HepG2 (cell line): ENCODE data around the gene RTKN2. TPM values are rescaled to one million over a fixed set of nuclear protein-coding genes. Genes with fewer than 3 reads are reported as not detected.

ENCODE experiments used
- ELF3 ChIP-seq: IDR thresholded peaks from 2 replicates; pipeline ENCODE4 v1.6.1; 2016; ENCODE audit warnings: missing genetic modification reagents, missing compliant biosample characterization
- GATAD2A ChIP-seq: IDR thresholded peaks from 2 replicates; pipeline ENCODE4 v1.6.1; 2016
- MIER3 ChIP-seq: IDR thresholded peaks from 2 replicates; pipeline ENCODE4 v1.6.1; 2016; ENCODE audit warnings: missing compliant biosample characterization, borderline replicate concordance
- SNAI1 ChIP-seq: sonication (generic); formaldehyde crosslinking; IDR thresholded peaks from 2 replicates; pipeline ENCODE4 v1.5.0; 2020; ENCODE audit warnings: mild to moderate bottlenecking, missing genetic modification reagents, borderline replicate concordance
- ZNF703 ChIP-seq: sonication (generic); formaldehyde crosslinking; IDR thresholded peaks from 2 replicates; pipeline ENCODE4 v1.5.1; 2020; ENCODE audit warnings: missing genetic modification reagents, mild to moderate bottlenecking, moderate library complexity, borderline replicate concordance
- ZNF776 ChIP-seq: sonication (generic); formaldehyde crosslinking; IDR thresholded peaks from 2 replicates; pipeline ENCODE4 v1.4.0; 2020; ENCODE audit warnings: mild to moderate bottlenecking, missing genetic modification reagents
- ZNF782 ChIP-seq: sonication (generic); formaldehyde crosslinking; IDR thresholded peaks from 2 replicates; pipeline ENCODE4 v1.4.0; 2020; ENCODE audit warnings: missing genetic modification reagents, mild to moderate bottlenecking, borderline replicate concordance
- ZNF879 ChIP-seq: sonication (generic); formaldehyde crosslinking; IDR thresholded peaks from 2 replicates; pipeline ENCODE4 v1.8.1; 2023; ENCODE audit warnings: missing genetic modification reagents
- polyA plus RNA-seq, 8 experiments: library from polyadenylated mRNA; depleted of rRNA in 3 of 8; stranded (reverse) in 7 of 8; unstranded in 1 of 8; fragments of >200 nt; fragmentation: Illumina TruSeq in 4 of 8; extraction: Trizol in 4 of 8; gene quantifications; 2 replicates each; pipeline versions ENCODE4 v1.2.1 to v1.2.3, GENCODE V29; 2011 to 2016; ENCODE audit warnings: low read depth in 4 of 8, missing spikeins in 1 of 8, mixed read lengths in 1 of 8; ENCODE audit not compliant: insufficient read depth in 1 of 8
- total RNA-seq, 5 experiments: library from RNA; depleted of rRNA; stranded (reverse); fragments of >200 nt; fragmentation: Illumina TruSeq; extraction: Trizol; gene quantifications; 2 replicates each; pipeline ENCODE4 v1.2.3, GENCODE V29; 2016; ENCODE audit warnings: low read depth in 1 of 5
- TF ChIP-seq, protein P1 (sequence below): sonication (generic); formaldehyde crosslinking; IDR thresholded peaks from 2 replicates; pipeline ENCODE4 v1.4.0; 2020; ENCODE audit warnings: missing genetic modification reagents
- TF ChIP-seq, protein P2 (sequence below): sonication (generic); formaldehyde crosslinking; IDR thresholded peaks from 2 replicates; pipeline ENCODE4 v1.5.0; 2020; ENCODE audit warnings: missing genetic modification reagents
- TF ChIP-seq, protein P3 (sequence below): IDR thresholded peaks from 2 replicates; pipeline ENCODE4 v1.6.1; 2016; ENCODE audit warnings: mild to moderate bottlenecking

The RTKN2 gene
- total and polyA plus RNA-seq, 2 of the 13 experiments (the other 11 are each of a cell fraction or from before 2014, with no cell fraction given) = 2.2 to 7.0 TPM

DNA sequence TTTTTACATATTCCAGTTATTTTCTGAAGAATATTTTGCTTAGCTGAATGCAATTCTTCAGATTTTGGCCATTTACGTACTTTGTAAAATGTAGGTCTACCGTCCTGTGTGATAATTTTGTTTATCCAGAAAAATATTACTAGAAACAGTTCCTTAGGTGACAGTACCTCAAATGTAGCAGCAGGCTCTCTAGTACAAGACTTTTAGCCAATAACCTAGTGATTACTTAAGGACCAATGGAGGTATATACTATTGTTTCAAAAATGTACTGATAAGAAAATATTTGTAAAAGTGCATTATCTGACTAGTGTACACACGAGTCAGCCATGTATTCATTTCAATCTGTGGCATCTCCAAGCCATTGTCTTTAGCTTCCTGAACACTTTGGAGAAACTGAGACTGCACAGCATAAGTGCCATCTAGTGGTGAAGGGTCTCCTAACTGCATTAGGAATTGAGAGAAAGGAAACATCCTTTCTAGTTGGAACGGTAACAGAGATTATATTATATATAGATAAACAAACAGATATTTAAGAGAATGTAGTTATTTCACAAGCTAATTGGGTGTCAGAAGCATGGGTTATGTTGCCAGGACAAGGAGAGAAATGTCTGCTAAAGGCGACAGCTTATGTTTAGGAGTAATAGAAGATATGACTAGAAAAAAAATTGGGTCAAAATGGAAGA is 23.7 kb downstream of the RTKN2 start (continued):
- TF ChIP-seq, protein P1, sequence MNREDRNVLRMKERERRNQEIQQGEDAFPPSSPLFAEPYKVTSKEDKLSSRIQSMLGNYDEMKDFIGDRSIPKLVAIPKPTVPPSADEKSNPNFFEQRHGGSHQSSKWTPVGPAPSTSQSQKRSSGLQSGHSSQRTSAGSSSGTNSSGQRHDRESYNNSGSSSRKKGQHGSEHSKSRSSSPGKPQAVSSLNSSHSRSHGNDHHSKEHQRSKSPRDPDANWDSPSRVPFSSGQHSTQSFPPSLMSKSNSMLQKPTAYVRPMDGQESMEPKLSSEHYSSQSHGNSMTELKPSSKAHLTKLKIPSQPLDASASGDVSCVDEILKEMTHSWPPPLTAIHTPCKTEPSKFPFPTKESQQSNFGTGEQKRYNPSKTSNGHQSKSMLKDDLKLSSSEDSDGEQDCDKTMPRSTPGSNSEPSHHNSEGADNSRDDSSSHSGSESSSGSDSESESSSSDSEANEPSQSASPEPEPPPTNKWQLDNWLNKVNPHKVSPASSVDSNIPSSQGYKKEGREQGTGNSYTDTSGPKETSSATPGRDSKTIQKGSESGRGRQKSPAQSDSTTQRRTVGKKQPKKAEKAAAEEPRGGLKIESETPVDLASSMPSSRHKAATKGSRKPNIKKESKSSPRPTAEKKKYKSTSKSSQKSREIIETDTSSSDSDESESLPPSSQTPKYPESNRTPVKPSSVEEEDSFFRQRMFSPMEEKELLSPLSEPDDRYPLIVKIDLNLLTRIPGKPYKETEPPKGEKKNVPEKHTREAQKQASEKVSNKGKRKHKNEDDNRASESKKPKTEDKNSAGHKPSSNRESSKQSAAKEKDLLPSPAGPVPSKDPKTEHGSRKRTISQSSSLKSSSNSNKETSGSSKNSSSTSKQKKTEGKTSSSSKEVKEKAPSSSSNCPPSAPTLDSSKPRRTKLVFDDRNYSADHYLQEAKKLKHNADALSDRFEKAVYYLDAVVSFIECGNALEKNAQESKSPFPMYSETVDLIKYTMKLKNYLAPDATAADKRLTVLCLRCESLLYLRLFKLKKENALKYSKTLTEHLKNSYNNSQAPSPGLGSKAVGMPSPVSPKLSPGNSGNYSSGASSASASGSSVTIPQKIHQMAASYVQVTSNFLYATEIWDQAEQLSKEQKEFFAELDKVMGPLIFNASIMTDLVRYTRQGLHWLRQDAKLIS (CRISPR knock-in tag) = no peak
- TF ChIP-seq ZNF776 (no peak), ELF3 (peak; percentile 56), ZNF879 (CRISPR knock-in tag) (no peak), ZNF703 (CRISPR knock-in tag) (no peak), ZNF782 (CRISPR knock-in tag) (no peak), GATAD2A (peak; percentile 72), MIER3 (CRISPR knock-in tag) (peak; percentile 53; the same call in 1 of the 2 replicates), SNAI1 (CRISPR knock-in tag) (no peak)
- TF ChIP-seq, protein P2, sequence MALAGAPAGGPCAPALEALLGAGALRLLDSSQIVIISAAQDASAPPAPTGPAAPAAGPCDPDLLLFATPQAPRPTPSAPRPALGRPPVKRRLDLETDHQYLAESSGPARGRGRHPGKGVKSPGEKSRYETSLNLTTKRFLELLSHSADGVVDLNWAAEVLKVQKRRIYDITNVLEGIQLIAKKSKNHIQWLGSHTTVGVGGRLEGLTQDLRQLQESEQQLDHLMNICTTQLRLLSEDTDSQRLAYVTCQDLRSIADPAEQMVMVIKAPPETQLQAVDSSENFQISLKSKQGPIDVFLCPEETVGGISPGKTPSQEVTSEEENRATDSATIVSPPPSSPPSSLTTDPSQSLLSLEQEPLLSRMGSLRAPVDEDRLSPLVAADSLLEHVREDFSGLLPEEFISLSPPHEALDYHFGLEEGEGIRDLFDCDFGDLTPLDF (CRISPR knock-in tag) = no peak
- TF ChIP-seq, protein P3, sequence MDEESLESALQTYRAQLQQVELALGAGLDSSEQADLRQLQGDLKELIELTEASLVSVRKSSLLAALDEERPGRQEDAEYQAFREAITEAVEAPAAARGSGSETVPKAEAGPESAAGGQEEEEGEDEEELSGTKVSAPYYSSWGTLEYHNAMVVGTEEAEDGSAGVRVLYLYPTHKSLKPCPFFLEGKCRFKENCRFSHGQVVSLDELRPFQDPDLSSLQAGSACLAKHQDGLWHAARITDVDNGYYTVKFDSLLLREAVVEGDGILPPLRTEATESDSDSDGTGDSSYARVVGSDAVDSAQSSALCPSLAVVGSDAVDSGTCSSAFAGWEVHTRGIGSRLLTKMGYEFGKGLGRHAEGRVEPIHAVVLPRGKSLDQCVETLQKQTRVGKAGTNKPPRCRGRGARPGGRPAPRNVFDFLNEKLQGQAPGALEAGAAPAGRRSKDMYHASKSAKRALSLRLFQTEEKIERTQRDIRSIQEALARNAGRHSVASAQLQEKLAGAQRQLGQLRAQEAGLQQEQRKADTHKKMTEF (CRISPR knock-in tag) = peak; percentile 39; the same call in 1 of the 2 replicates
